Activated T-cell treated with anti-CD3 and anti-CD28 coated beads for 24 hours (primary cell): ENCODE results near the gene TRMT6.

Experiments used
- DNase-seq: peaks from one replicate; pipeline ENCODE4 v3.0.0-alpha.2; 2020; ENCODE audit warnings: low read depth

Gene TRMT6

GRCh38 chr20:5950271-5951031 is at the start of gene TRMT6, which contains the start of gene MCM8:
TSS of gene TRMT6 (minus strand) at chr20:5950533. CDS start at chr20:5950405, 128 bp downstream.
TSS of gene MCM8 (plus strand) at chr20:5950652. CDS start at chr20:5952016, 1,364 bp downstream.
- DNase-seq, result peak; percentile 97

GRCh38 chr20:5999783-6000182 is 49.5 kb upstream of the TRMT6 start:
- no peak for DNase-seq

- DNase-seq, result peak; percentile 25
These were observed 46.4 kb upstream of the TRMT6 start for GRCh38 chr20:5996765-5997164.

- no peak for DNase-seq
These were observed 41.5 kb upstream of the TRMT6 start for GRCh38 chr20:5991623-5992441.

GRCh38 chr20:5990946-5991345 is 40.6 kb upstream of the TRMT6 start:
- DNase-seq, result no peak

GRCh38 chr20:5989539-5989938 is 39.2 kb upstream of the TRMT6 start:
- no peak for DNase-seq

GRCh38 chr20:5987383-5987782 is 37.0 kb upstream of the TRMT6 start:
- no peak for DNase-seq

GRCh38 chr20:5980720-5981538 is 30.6 kb upstream of the TRMT6 start:
- DNase-seq, result no peak

- DNase-seq, result no peak
These were observed 29.5 kb upstream of the TRMT6 start for GRCh38 chr20:5979801-5980200.

GRCh38 chr20:5977975-5978374 is 27.6 kb upstream of the TRMT6 start:
- no peak for DNase-seq

- DNase-seq, result no peak
These were observed 26.9 kb upstream of the TRMT6 start for GRCh38 chr20:5977223-5977622.

- DNase-seq, result no peak
These were observed 25.4 kb upstream of the TRMT6 start for GRCh38 chr20:5975778-5976177.

- DNase-seq, result no peak
These were observed 24.2 kb upstream of the TRMT6 start for GRCh38 chr20:5974531-5974930.

- DNase-seq, result no peak
These were observed 23.6 kb upstream of the TRMT6 start for GRCh38 chr20:5973971-5974370.

GRCh38 chr20:5973172-5973571 is 22.8 kb upstream of the TRMT6 start:
- DNase-seq, result no peak

- DNase-seq, result no peak
These were observed 20.9 kb upstream of the TRMT6 start for GRCh38 chr20:5971203-5971602.

GRCh38 chr20:5970381-5970780 is 20.0 kb upstream of the TRMT6 start:
- DNase-seq, result no peak

- no peak for DNase-seq
These were observed 19.6 kb upstream of the TRMT6 start for GRCh38 chr20:5969940-5970339.

GRCh38 chr20:5969348-5969935 is 19.1 kb upstream of the TRMT6 start:
- no peak for DNase-seq

- no peak for DNase-seq
These were observed 18.1 kb upstream of the TRMT6 start for GRCh38 chr20:5968462-5968861.

- DNase-seq, result no peak
These were observed 17.1 kb upstream of the TRMT6 start for GRCh38 chr20:5967469-5967868.

- DNase-seq, result no peak
These were observed 426 bp downstream of the TRMT6 start for GRCh38 chr20:5949943-5950270.
